WERI-Rb-1 (cell line): ENCODE results near the gene SPN.

Source experiments
- DNase-seq: peaks from one replicate; pipeline ENCODE4 v3.0.0-alpha.2; 2020
- H3K27ac ChIP-seq: fragments of 250-450 bp; sonication (Bioruptor Pico); 2 replicates; pipeline ENCODE4 v1.5.1; 2020; ENCODE audit warnings: mild to moderate bottlenecking, moderate library complexity
- H3K27me3 ChIP-seq: fragments of 250-450 bp; sonication (Bioruptor Pico); 2 replicates; pipeline ENCODE4 v1.5.1; 2021; ENCODE audit warnings: mild to moderate bottlenecking, low read depth, moderate library complexity; ENCODE audit not compliant: insufficient read depth, severe bottlenecking
- H3K36me3 ChIP-seq: fragments of 250-450 bp; sonication (Bioruptor Pico); 2 replicates; pipeline ENCODE4 v1.5.1; 2020; ENCODE audit warnings: mild to moderate bottlenecking, moderate library complexity
- H3K4me3 ChIP-seq: 2 replicates; pipeline ENCODE4 v1.5.1; 2011; ENCODE audit warnings: low read depth, mild to moderate bottlenecking, control low read depth, low read length
- H3K9me3 ChIP-seq: fragments of 250-450 bp; sonication (Bioruptor Pico); 2 replicates; pipeline ENCODE4 v1.5.1; 2021; ENCODE audit warnings: mild to moderate bottlenecking, moderate library complexity; ENCODE audit not compliant: severe bottlenecking
- CTCF ChIP-seq: IDR thresholded peaks from 2 replicates; pipeline ENCODE4 v1.5.1; 2011; ENCODE audit warnings: low read depth, mild to moderate bottlenecking, control low read depth, inconsistent platforms, low read length

SPN gene

GRCh38 chr16:29678691-29679267 lies 15.7 kb downstream of the SPN start, which contains the start of gene QPRT:
QPRT (plus strand) TSS chr16:29679180; CDS start chr16:29679198, 18 bp downstream.
- H3K36me3 ChIP-seq: peaks cover 28% of the 10 kb centered on the region
- H3K27me3 ChIP-seq: no peaks in the 10 kb centered on the region
- H3K9me3 ChIP-seq: peaks cover 3% of the 10 kb centered on the region
- no peak for TF ChIP-seq CTCF
- H3K27ac ChIP-seq: peak within 1 kb of the TSS; percentile 99
- DNase-seq: peak; percentile 93
- peak within 1 kb of the TSS; percentile 76 for H3K4me3 ChIP-seq

GRCh38 chr16:29680180-29680598 lies 17.1 kb downstream of the SPN start:
- peaks cover 42% of the 10 kb centered on the region for H3K36me3 ChIP-seq
- TF ChIP-seq CTCF: no peak
- DNase-seq: peak; percentile 70
- H3K27ac ChIP-seq: peak overlapping the region; percentile 99
- H3K9me3 ChIP-seq: peaks cover 3% of the 10 kb centered on the region
- H3K27me3 ChIP-seq: no peaks in the 10 kb centered on the region
- peak overlapping the region; percentile 76 for H3K4me3 ChIP-seq

- no peak overlapping the region for H3K4me3 ChIP-seq
- H3K9me3 ChIP-seq: peaks cover 3% of the 10 kb centered on the region
- H3K36me3 ChIP-seq: peaks cover 70% of the 10 kb centered on the region
- no peak for DNase-seq
- no peak for TF ChIP-seq CTCF
- H3K27ac ChIP-seq: no peak overlapping the region
- no peaks in the 10 kb centered on the region for H3K27me3 ChIP-seq
These were observed 20.6 kb downstream of the SPN start for GRCh38 chr16:29683543-29684090.

- no peak for DNase-seq
- H3K9me3 ChIP-seq: peaks cover 3% of the 10 kb centered on the region
- peaks cover 72% of the 10 kb centered on the region for H3K36me3 ChIP-seq
- no peak overlapping the region for H3K27ac ChIP-seq
- no peak overlapping the region for H3K4me3 ChIP-seq
- no peak for TF ChIP-seq CTCF
- no peaks in the 10 kb centered on the region for H3K27me3 ChIP-seq
These were observed 21.6 kb downstream of the SPN start for GRCh38 chr16:29684679-29685078.

- no peaks in the 10 kb centered on the region for H3K9me3 ChIP-seq
- H3K4me3 ChIP-seq: no peak overlapping the region
- H3K27ac ChIP-seq: no peak overlapping the region
- peaks cover 74% of the 10 kb centered on the region for H3K36me3 ChIP-seq
- DNase-seq: no peak
- H3K27me3 ChIP-seq: no peaks in the 10 kb centered on the region
- no peak for TF ChIP-seq CTCF
These were observed 23.8 kb downstream of the SPN start for GRCh38 chr16:29686740-29687332.

- Histone ChIP-seq H3K4me3 (no peak overlapping the region), H3K27me3 (no peaks in the 10 kb centered on the region), H3K36me3 (peaks cover 66% of the 10 kb centered on the region), H3K9me3 (no peaks in the 10 kb centered on the region), H3K27ac (no peak overlapping the region)
- TF ChIP-seq CTCF: no peak
- DNase-seq: no peak
These were observed 24.7 kb downstream of the SPN start for GRCh38 chr16:29687755-29688154.
